Anterior cingulate cortex (tissue), 58 donors: Measurements from ENCODE around the gene WDR72.
A peak's percentile ranks its signal among the peaks of the same experiment; 100 is the strongest.
"Not testable (repeated sequence)": the region's sequence is repeated elsewhere in the genome, so short reads cannot be mapped to it uniquely, and the experiment has no call there.

ENCODE experiments used
- DNase-seq, 58 donors: peaks; one replicate each; lab custom pipeline; 2025; lab: John Stamatoyannopoulos, UW

WDR72 gene

DNA sequence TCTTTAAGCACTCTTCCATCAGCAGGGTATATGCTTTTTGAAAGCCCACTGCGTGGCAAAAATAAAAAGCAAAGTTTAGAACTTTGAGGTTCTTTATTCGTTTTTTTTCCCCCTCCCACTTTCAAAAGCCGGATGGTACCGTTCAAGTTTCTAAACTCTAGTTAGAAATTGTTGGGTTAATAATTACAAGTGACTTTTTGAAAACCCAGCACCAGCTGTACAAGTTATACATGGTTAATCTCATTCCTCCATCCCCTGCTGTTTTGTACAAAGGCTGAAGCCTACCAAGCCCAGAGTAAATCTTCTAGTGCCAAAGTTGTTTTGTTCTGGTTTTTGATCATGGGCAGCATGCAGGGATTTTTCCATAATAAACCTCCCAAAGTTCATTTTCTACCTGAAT lies 48.6 kb downstream of the WDR72 start:
- no peak for DNase-seq

DNA sequence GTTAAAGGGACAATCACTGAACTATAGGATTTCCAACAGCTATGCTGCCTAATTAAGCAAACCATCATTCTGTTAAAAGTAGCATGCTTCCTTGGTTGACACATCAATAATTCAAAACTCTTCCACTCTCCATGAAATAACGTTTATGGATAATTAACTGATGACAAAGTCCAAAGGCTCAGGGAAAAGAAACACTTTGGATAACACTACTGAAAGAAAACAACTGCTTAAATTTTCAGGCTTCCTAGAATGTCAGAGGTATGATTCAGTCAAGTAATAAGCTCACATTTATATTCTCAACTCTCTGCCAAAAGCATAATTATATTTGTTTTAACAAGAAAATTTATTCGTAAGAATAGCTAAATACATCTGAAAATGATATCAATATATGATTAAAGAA lies 49.6 kb downstream of the WDR72 start:
- DNase-seq: no peak

DNA sequence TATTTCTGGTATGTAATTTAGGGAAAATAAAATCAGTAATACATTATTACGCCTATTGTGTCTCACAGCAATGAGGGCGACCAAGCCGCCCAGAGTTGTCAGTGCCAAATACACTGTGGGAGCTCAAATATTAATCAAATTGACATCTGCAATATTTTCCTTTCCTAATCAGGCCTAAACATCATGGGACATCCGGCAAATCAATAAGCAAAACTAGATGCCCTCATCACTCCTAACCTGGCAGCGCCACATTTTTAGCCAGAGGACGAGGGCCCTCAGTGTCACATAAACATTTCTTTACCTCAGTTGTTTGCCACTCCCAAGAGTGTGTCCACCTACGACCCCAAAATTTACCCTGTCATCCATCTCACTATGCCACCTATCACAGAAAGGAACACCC lies 64.1 kb downstream of the WDR72 start:
- DNase-seq: no peak

DNA sequence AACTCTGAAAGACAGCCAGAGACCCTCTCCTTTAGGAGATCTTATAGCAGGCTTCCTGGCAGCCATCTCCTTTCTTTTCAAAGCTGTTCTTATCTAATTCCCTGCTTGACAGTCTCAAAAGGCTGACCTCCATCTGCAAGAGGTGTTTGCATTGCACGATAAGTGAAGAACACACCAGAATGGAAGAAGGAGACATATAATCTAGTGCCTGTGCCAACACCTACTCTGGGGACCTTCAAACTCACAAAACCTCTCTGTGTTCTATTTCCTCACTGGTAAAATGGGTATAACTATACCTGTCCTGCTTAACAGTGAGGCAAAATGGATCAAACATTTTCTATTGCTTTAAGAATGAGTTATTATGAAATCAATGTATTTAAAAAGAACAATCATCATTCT lies 65.0 kb downstream of the WDR72 start:
- no peak for DNase-seq

DNA sequence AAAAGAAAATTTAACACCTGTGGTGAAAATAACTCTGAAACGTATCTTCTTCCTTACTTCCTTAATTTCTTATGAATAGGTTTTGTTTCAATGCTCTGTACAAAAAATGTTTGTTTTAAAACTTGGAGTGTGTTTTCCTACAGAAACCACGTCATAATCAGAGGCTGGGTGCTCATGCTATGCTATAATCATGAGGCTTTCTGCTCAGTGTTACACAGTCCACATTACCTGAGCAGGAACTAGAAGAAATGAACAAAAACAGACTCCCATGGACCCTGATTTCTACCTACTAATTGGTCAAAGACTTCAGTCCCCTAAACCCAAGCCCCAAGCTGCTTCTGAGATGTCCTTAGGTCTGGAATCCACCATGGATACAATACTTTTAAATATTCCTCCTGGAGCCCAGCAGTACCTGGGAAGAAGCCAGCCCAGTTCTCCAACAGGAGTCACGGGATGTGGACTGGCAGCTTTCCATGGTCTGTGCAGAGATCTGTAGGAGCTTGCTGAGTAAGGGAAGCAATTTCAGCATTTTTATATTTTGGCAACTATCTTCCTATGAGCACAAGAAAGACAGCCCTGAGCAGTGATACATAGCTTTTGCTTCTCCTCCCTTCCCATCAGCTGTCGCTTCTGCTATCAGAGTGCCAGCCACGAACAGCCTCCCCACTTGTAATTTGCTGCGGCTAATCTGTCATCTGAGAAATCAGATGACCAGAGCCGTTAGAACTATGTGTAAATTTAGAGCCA lies 65.6 kb downstream of the WDR72 start:
- peak in 15 of 58 donors; percentile 1 to 30 (median 5) for DNase-seq

DNA sequence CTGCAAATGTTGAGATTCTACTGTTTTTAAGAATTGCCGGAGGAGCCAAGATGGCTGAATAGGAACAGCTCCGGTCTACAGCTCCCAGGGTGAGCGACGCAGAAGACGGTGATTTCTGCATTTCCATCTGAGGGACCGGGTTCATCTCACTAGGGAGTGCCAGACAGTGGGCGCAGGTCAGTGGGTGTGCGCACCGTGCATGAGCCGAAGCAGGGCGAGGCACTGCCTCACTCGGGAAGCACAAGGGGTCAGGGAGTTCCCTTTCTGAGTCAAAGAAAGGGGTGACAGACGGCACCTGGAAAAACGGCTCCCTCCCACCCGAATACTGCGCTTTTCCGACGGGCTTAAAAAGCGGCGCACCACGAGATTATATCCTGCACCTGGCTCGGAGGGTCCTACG lies 75.3 kb downstream of the WDR72 start:
- DNase-seq: not testable (repeated sequence)

DNA sequence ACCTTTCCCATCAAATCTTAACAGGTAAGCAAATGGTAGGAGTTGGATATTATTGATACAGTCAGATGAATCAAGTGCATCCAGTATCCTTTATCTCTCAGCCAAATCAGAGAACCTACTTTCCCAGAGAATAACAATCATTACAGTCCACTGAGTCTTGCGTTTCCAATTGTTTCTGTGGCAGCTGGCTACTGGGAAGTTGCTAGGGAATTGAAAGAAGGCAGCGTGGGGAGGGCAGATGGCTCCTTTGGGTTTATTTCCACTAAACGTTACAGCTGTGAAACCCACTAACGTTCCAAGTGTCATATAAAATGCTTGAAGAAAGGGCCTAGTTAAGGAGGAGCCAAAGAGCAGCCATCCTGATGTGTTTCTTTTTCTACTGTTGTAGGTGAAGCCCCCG lies 78.4 kb downstream of the WDR72 start:
- no peak for DNase-seq

DNA sequence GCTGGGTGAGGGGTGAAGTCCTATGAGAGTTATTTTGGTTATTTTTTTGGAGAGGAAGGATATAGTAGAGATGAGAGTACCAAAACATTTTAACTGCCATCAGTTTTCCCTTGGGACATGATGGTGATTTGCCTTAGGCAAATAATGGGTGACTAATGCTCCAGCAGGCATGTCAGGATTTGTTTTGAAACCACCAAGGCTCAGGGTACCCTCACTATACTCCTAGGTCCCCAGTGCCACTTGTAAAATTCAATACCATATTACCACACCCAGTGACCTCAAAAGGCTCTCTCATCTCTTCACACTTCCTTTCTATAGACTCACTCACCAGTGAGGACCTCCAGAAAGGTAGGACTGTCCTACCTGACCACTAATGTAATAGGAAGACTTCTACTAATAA lies 83.6 kb downstream of the WDR72 start:
- DNase-seq: no peak

DNA sequence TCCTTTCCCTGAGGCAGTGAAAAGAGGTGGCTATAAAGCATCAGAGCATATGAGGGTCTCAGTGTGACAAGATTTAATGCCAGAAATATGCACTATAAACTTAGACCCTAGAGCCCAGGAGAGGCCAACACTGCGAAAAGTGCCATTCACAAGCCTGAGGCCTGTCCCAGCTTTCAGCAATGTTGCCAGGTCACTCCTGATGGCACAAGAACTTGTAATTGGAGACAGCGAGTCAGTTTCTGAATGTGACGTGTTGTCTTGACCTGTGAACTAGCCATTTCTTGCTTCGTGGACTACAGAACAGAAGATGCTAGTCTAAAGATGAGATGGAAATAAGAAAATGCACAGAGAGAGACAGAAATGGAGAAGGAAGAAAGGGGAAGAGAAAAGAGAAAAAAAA lies 87.9 kb downstream of the WDR72 start:
- DNase-seq: no peak

DNA sequence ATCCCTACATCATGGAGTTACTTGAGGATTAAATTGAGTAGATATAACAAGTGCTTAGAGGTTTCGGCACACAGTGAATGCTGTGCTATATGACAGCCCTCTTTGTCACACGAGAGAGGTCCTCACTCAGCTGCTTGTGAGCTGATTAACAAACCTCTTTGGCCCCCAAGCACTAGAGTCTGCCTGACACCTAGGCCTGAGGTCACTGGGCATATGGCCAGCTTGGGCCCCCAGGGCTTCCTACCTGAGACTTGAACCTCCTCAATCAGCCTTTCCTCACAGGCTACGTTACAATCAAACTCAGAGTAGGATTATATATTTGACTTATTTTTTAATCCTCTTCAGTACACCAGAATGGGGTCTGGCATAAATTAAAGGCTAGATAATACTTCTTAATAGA lies 88.8 kb downstream of the WDR72 start:
- no peak for DNase-seq

DNA sequence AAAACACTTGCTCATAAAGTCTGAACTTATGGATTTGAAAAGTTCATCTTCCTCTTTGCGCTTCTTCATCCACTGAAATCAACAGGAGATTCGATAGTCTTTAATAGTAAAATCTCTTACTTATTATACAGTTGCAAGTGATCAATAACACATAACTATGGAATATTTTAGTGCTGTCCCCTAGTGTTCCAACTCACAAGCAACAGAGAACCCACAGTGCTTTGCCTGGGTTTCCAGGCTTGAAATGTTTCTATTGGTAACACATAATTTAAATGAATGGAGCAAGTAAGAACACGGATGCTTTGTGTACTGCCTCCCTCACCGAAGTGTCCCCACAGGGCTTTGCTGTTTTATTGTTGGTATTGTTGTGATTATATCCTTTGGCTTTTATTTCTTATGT lies 93.5 kb downstream of the WDR72 start:
- peak in 2 of 58 donors; percentile 4 to 6 for DNase-seq

DNA sequence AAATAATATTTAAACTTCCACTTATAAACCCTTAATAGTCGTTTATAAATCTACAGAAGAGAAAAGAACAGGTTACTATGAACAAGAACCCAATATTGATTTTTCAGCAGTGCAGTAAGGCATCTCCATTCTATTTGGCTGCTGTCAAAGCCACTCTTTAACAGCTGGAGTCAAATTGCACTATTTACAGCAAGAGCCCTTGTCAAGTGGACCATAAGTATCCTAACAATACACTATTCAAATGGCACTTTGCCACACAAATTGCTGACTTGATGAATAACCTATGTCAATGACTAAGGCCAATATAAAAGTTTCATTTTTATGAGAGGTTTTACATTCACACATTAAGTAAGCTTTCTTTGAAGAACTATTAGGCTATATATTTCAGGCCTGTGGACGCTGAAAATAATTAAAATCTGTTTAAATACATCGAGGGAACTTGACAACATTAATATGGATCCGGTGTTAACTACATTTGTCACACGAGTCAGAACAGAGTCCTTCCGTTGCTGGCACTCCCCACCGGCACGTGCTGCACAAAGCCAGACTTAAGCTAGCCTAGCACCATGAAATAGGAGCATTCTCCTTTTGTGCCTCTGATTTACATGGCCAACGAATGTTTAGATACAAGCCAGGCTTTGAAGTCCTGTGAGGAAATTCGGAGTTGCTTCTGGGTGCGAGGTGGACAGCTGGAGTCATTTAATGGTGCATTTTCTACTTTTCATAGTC lies 100.5 kb downstream of the WDR72 start:
- DNase-seq: peak in 1 of 58 donors; percentile 0

DNA sequence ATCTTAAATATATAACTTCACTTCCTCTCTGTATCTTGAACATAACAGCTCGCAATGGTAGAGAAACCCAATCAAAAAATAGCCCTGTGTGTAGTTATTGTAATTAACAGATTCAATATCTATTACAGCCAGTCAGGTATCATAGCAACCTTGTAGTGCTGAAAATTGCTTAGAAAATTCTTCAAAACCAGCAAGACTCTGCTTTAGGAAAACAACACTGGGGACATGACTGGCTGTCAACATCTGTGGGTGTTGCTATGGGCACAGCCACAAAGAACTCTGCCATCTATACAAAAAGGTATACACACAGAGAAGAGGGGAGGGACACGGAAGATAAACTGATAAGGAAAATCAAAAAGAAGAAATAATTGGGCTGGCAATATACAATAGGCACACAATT lies 101.2 kb downstream of the WDR72 start:
- DNase-seq: no peak

DNA sequence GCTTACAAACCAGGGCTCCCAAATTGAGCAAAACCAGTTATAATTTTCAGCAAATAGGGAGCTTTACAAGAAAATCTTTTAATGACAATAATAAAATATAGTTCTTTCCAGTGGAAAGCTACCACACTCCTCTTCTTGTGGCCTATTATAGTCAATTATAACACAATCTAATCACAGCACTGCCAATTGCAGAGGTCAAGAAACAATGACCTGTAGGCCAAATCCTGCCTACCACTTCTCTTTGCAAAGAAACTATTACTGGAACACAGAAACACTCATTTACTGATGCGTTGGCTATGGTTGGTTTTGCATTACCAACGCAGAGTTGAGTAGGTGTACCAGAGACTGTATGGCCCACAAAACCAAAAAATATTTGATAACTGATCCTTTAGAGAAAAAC lies 110.5 kb downstream of the WDR72 start:
- no peak for DNase-seq

DNA sequence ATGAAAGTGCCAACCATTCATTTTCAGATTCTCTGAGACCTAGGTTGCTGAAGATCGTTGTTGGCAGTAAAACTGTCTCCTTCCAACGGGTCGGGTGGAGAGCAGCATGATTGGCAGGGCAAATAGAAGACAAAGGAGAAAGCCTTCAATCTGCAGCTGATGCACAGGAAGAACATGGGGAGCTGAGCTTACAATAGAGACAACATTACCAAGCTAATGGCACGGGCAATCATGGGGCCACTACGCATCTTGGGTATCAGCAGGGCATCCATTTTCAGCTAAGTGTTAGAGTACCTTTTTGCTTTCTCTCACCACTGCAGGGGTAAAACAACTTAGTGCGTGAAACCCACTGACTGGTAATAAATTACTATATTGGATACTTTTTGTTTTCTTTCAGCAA lies 114.8 kb downstream of the WDR72 start:
- DNase-seq: no peak

DNA sequence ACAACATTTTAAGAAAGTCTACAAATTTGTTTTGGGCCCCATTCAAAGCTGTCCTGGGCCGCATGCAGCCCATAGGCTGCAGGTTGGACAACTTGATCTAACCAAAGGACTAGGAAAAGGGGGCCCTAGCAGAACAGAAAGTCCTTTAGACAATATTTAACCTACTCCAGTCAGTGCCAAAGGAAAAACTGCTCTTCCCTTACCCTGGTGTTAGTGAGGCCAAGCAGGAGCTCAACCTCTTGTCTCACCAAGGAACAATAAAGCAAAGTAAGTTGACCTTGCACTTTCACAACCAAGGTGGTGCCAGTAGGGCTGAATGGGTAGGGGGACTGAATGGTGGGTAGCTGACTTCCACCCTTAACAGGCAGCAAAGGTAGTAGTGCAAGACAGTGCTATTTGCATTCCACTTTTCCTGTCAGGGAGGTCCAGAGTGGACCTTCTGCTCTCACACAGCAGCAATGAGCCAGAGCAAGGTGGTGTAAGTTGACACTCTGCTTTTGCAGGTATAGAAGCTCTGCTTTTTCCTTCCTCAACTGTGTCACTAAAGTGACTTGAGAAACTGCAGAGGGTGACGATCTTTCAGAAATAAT lies 124.9 kb downstream of the WDR72 start:
- no peak for DNase-seq

DNA sequence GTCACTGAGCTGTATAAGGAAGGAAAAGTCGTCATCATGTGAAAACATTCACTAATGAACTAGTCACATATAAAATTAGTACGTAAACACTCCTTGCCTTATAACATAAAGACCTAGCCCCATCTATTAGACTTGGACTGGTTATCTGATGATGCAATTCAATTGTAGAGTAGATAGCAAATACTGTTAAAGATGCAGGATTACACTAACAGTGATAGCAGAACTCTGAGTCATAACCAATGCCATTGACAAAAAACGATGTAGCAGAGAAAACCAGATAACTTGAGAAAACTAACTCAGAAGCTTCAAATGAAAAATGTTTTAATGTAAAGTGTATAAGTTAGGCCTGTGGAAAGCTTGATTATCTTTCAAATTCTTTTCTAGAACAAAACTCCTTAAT lies 132.2 kb downstream of the WDR72 start:
- no peak for DNase-seq

DNA sequence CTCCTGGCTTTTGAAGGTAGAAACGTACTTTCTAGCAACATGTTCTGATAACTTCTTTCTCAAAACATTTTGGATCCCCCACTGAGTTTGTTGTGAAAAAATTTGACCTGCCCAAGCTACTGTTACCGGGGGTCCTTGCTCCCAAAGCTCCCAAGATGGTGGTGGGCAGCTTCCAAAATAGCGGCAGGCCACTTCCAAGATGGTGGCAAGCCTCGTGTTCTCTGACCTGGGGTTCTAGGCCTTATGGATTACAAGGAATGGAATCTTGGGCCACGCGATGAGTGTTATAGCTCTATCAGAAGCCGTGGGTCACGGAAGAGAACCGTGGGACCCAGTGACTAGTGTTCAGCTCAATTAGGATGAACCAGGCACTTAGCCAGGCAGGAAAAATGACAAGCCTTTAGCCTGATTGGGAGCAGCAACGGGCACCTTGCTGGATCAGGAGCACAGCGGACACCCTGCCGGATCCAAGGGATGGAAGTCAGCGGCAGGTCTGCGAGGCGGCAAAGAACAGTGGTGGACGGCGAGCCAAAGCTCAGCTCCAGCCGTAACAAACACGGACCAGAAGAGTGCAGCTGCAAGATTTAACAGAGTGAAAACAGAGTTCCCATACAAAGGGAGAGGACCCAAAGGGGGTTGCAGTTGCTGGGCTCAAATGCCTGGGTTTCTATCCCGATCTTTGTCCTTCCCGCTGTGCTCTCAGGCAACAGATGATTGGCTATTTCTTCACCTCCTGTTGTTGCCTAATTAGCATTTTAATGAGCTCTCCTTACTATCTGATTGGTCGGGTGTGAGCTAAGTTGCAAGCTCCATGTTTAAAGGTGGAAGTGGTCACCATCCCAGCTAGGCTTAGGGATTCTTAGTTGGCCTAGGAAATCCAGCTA lies 133.3 kb downstream of the WDR72 start:
- DNase-seq: no peak

DNA sequence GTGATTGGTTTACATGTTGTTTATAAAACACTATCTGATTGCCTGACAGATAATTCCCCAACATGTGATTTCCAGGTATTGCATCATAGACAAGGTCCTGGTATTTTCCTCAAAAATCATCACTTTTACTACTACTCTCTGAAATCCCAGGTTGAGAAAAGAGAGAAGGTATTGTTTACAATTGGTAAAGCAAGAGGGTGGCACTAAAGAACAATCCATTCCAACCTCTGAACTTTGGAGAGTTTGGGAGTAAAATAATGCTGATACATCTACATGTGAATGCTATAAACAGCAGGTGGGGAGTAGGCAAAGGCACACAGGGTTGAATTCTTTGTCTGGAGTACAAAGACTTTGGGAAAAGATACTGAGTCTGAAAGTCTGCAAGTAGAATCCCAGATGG lies 134.2 kb downstream of the WDR72 start:
- DNase-seq: peak in 1 of 58 donors; percentile 1

DNA sequence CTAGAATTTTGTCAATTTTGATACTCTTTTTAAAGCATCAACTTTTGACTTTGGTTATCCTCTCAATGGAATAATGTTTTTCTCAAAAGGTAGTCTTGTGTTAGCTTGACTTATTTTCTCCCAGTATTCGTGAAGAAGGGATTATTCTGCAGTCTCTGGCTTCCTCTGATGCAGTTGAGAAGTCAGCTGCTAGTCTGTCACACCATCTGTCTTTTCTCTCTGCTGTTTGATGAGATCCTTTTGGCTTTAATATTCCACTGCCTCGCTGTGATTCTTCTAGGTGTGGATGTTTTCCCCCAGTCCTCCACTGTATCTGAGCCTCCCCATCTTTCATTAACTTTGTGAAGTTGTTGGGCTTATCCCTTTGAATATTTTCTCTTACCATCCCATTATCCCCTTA lies 141.0 kb downstream of the WDR72 start:
- DNase-seq: no peak
